HEK293T (cell line): ENCODE results near the gene PCDHA9.
"Not testable (repeated sequence)": the region's sequence is repeated elsewhere in the genome, so short reads cannot be mapped to it uniquely, and the experiment has no call there.

Experiments
- CTCF ChIA-PET: fragments of 350-600 bp; formaldehyde crosslinking; extraction: SDS; loops from one replicate; lab custom pipeline; 2021; ENCODE audit warnings: antibody characterized with exemption, inconsistent platforms; lab: Yijun Ruan, JAX
- POLR2A ChIA-PET: fragments of 350-600 bp; formaldehyde crosslinking; extraction: SDS; loops from one replicate; lab custom pipeline; 2020; ENCODE audit warnings: antibody characterized with exemption, inconsistent platforms; lab: Yijun Ruan, JAX
- DNase-seq: peaks from one replicate; pipeline ENCODE4 v3.0.0; 2012; ENCODE audit warnings: mixed read lengths; ENCODE audit errors: extremely low spot score
- ARNT ChIP-seq: fragments of 450-650 bp; IDR thresholded peaks from 2 replicates; pipeline ENCODE4 v1.6.1; 2017; ENCODE audit warnings: mild to moderate bottlenecking
- BHLHE40 ChIP-seq: fragments of 450-650 bp; IDR thresholded peaks from 2 replicates; pipeline ENCODE4 v1.6.1; 2016; ENCODE audit warnings: mild to moderate bottlenecking, moderate library complexity, borderline replicate concordance
- CTBP1 ChIP-seq: fragments of 450-650 bp; IDR thresholded peaks from 2 replicates; pipeline ENCODE4 v1.6.1; 2016; ENCODE audit warnings: borderline replicate concordance
- ELF4 ChIP-seq: fragments of 450-650 bp; IDR thresholded peaks from 2 replicates; pipeline ENCODE4 v1.6.1; 2017; ENCODE audit warnings: antibody characterized with exemption
- FOXA1 ChIP-seq: fragments of 450-650 bp; IDR thresholded peaks from 2 replicates; pipeline ENCODE4 v1.6.1; 2016; ENCODE audit warnings: mild to moderate bottlenecking
- FOXM1 ChIP-seq: fragments of 450-650 bp; IDR thresholded peaks from 2 replicates; pipeline ENCODE4 v1.6.1; 2017; ENCODE audit warnings: mild to moderate bottlenecking, borderline replicate concordance
- HDGF ChIP-seq: fragments of 450-650 bp; IDR thresholded peaks from 2 replicates; pipeline ENCODE4 v1.6.1; 2017; ENCODE audit warnings: antibody characterized with exemption, borderline replicate concordance
- L3MBTL2 ChIP-seq: fragments of 450-650 bp; conservative IDR thresholded peaks from 2 replicates; pipeline ENCODE4 v1.6.1; 2016; ENCODE audit warnings: mild to moderate bottlenecking
- LEF1 ChIP-seq: fragments of 450-650 bp; IDR thresholded peaks from 2 replicates; pipeline ENCODE4 v1.6.1; 2017; ENCODE audit warnings: mild to moderate bottlenecking, borderline replicate concordance
- NFRKB ChIP-seq: fragments of 450-650 bp; IDR thresholded peaks from 2 replicates; pipeline ENCODE4 v1.6.1; 2016; ENCODE audit warnings: mild to moderate bottlenecking, moderate library complexity
- PKNOX1 ChIP-seq: fragments of 450-650 bp; IDR thresholded peaks from 2 replicates; pipeline ENCODE4 v1.6.1; 2016
- SP1 ChIP-seq: fragments of 450-650 bp; IDR thresholded peaks from 2 replicates; pipeline ENCODE4 v1.6.1; 2017
- SUZ12 ChIP-seq: fragments of 450-650 bp; IDR thresholded peaks from 2 replicates; pipeline ENCODE4 v1.6.1; 2016; ENCODE audit warnings: mild to moderate bottlenecking
- TARDBP ChIP-seq: fragments of 450-650 bp; IDR thresholded peaks from 2 replicates; pipeline ENCODE4 v1.6.1; 2016
- ZNF384 ChIP-seq: fragments of 450-650 bp; IDR thresholded peaks from 2 replicates; pipeline ENCODE4 v1.6.1; 2016

The PCDHA9 gene

DNA sequence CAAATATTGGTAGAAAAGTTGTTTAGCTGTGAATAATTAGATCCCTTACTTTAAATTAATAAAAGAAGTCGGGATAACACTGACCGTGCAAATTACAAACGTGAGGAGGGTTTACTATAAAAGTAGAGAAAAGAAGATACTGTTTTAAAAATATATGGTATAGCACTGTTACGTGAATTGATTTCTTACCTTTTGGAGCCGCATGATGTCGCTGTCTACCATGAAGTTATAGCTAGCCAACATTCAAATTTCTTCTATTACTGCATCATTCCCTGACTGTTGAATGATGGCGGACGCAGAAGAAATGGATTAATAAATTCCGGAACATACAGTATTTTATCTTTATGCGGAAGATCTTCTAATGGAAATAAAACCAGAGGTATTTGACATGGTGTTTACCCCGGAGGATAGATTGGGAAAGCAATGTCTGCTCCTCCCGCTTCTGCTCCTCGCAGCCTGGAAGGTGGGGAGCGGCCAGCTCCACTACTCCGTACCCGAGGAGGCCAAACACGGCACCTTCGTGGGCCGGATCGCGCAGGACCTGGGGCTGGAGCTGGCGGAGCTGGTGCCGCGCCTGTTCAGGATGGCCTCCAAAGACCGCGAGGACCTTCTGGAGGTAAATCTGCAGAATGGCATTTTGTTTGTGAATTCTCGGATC lies 20.3 kb upstream of the PCDHA9 start, which contains the start of gene PCDHA6:
Gene PCDHA6 (plus strand): TSS at position 257 of the 658 bp plus-strand sequence. CDS start 132 bp downstream, at position 389.
- ChIA-PET CTCF (interaction anchor here (0.6 kb wide), 1 partner anchor 708 kb away, joined by 3 read pairs; no protein-coding TSS in a partner anchor), POLR2A (no interaction called here)
- DNase-seq = no peak
- TF ChIP-seq CTBP1 = no peak
- no peak for TF ChIP-seq BHLHE40

GRCh38 chr5:140828362-140828737 lies 19.8 kb upstream of the PCDHA9 start:
- no peak for DNase-seq
- ChIA-PET CTCF (interaction anchor here (0.6 kb wide), 1 partner anchor 708 kb away, joined by 3 read pairs; no protein-coding TSS in a partner anchor), POLR2A (no interaction called here)
- TF ChIP-seq BHLHE40 (no peak), SUZ12 (no peak), ZNF384 (no peak), HDGF (no peak), FOXA1 (no peak), NFRKB (no peak)

DNA sequence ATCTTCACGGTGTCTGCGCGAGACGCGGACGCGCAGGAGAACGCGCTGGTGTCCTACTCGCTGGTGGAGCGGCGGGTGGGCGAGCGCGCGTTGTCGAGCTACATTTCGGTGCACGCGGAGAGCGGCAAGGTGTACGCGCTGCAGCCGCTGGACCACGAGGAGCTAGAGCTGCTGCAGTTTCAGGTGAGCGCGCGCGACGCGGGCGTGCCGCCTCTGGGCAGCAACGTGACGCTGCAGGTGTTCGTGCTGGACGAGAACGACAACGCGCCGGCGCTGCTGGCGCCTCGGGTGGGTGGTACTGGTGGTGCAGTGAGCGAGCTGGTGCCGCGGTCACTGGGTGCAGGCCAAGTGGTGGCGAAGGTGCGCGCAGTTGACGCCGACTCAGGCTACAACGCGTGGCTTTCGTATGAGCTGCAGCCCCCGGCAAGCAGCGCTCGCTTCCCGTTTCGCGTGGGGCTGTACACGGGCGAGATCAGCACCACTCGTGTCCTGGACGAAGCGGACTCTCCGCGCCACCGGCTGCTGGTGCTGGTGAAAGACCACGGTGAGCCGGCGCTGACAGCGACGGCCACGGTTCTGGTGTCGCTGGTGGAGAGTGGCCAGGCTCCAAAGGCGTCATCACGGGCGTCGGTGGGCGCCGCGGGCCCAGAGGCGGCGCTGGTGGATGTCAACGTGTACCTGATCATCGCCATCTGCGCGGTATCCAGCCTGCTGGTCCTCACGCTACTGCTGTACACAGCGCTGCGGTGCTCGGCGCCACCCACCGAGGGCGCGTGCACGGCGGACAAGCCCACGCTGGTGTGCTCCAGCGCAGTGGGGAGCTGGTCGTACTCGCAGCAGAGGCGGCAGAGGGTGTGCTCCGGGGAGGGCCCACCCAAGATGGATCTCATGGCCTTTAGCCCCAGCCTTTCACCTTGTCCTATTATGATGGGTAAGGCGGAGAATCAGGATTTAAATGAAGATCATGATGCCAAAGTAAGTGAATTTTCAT lies 18.4 kb upstream of the PCDHA9 start:
- POLR2A ChIA-PET, DNase-seq, CTCF ChIA-PET: not testable (repeated sequence)

DNA sequence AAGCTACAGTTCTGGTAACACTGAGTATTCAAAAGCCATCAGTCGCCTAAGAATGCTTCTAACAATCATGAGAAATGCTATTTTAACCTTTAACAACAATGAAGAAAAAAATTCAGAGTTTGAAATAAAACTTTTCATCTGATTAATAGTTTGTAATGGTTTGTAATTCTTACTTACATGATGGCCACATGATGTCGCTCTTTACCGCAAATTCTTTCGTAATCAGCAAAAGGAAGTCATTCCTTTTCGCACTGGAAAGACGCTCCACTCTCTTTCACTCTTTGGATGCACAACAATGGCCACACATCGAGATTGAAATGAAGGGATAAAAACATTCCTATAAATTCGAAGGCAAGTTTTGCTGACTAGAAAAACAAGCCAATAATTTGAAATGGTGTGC lies 14.2 kb upstream of the PCDHA9 start, which contains the start of gene PCDHA7:
Gene PCDHA7 (plus strand): TSS at position 277 of the 400 bp plus-strand sequence. CDS start 115 bp downstream, at position 392.
- TF ChIP-seq CTBP1 (no peak), SP1 (no peak), ELF4 (no peak), SUZ12 (no peak), BHLHE40 (no peak), FOXM1 (no peak), FOXA1 (no peak), NFRKB (no peak), TARDBP (no peak), ZNF384 (no peak), L3MBTL2 (no peak), PKNOX1 (no peak), ARNT (no peak)
- ChIA-PET POLR2A (no interaction called here), CTCF (no interaction called here)
- DNase-seq = no peak

GRCh38 chr5:140834439-140835008 lies 13.7 kb upstream of the PCDHA9 start:
- CTCF ChIA-PET, DNase-seq, POLR2A ChIA-PET: not testable (repeated sequence)

DNA sequence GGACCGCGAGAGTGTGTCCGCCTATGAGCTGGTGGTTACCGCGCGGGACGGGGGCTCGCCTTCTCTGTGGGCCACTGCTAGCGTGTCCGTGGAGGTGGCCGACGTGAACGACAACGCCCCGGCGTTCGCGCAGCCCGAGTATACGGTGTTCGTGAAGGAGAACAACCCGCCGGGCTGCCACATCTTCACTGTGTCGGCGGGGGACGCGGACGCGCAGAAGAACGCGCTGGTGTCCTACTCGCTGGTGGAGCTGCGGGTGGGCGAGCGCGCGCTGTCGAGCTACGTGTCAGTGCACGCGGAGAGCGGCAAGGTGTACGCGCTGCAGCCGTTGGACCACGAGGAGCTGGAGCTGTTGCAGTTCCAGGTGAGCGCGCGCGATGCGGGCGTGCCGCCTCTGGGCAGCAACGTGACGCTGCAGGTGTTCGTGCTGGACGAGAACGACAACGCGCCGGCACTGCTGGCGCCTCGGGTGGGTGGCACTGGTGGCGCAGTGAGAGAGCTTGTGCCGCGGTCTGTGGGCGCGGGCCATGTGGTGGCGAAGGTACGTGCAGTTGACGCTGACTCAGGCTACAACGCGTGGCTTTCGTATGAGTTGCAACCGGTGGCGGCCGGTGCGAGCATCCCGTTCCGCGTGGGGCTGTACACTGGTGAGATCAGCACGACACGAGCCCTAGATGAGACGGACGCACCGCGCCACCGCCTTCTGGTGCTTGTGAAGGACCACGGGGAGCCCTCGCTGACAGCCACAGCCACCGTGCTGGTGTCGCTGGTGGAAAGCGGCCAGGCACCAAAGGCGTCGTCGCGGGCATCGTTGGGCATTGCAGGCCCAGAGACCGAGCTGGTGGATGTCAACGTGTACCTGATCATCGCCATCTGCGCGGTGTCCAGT lies 12.3 kb upstream of the PCDHA9 start:
- DNase-seq = no peak
- ChIA-PET CTCF (interaction anchor here (1.0 kb wide), 1 partner anchor 17 kb away, joined by 3 read pairs; no protein-coding TSS in a partner anchor), POLR2A (no interaction called here)
- TF ChIP-seq LEF1 = no peak
- TF ChIP-seq HDGF = no peak
- TF ChIP-seq CTBP1 = no peak
- TF ChIP-seq ARNT = no peak
- TF ChIP-seq SUZ12 = no peak
- TF ChIP-seq FOXM1 = no peak
- TF ChIP-seq L3MBTL2 = no peak
- no peak for TF ChIP-seq BHLHE40
- TF ChIP-seq SP1 = no peak
- TF ChIP-seq TARDBP = no peak
- TF ChIP-seq FOXA1 = no peak
- no peak for TF ChIP-seq ZNF384
- TF ChIP-seq PKNOX1 = no peak
